ENCODE measurements around the gene NPAS4. TPM values are rescaled to one million over a fixed set of nuclear protein-coding genes. Genes with fewer than 3 reads are reported as not detected.

NPAS4 gene
- not detected in 2 replicates for total RNA-seq

GRCh38 chr11:66420671-66421476 lies at the start of gene NPAS4:
NPAS4 (plus strand) TSS chr11:66421035; CDS start chr11:66421180, 145 bp downstream.

GRCh38 chr11:66371627-66372415 lies 49.0 kb upstream of the NPAS4 start, which contains the start of gene SLC29A2:
SLC29A2 (minus strand) TSS chr11:66371760; CDS start chr11:66371591, 169 bp downstream.

DNA sequence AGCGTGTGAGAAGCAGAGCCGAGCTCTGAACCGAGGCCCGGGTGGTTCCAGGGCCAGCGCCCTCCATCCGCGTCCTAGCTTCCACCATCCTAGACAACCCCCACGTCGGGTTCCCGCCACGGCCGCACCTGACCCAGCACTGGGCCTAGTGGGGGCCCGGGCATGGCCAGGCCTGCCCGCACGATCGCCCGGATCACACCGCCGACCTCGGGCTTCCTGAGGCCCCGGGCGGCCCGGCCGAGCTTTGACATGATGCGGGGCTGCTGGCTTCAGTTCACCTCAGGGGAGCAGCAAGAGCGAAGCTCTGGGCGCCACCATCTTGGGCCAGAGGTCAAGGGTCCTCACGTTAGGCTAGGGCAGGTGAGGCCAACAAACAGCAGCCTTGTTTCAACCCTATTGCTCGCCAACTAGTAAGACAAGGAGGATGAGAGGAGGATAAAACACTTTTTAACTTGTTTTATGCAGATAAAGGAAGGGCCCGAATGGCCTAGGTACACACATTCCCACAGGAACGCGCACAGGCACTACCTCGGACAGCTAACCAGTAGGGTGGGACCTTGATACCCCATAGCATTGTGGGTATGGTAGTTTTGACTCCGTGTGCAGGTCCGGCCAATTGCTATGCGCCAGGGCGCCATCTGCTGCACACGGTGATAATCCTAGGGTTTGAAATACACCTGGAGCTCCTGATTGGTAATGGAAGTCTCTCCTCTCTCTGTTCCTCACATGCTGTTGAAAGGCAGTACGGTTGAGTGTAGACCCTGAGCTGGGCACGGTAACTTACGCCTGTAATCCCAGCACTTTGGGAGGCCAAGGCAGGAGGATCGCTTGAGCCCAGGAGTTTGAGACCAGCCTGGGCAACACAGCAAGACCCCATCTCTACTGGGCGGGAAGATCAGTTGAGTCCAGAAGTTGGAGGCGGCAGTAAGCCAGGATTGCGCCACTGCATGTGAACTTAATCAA lies 17.9 kb downstream of the NPAS4 start, which contains the start of gene MRPL11:
MRPL11 (minus strand) TSS at position 345 of the 963 bp plus-strand sequence; CDS start at position 251, 94 bp downstream.

DNA sequence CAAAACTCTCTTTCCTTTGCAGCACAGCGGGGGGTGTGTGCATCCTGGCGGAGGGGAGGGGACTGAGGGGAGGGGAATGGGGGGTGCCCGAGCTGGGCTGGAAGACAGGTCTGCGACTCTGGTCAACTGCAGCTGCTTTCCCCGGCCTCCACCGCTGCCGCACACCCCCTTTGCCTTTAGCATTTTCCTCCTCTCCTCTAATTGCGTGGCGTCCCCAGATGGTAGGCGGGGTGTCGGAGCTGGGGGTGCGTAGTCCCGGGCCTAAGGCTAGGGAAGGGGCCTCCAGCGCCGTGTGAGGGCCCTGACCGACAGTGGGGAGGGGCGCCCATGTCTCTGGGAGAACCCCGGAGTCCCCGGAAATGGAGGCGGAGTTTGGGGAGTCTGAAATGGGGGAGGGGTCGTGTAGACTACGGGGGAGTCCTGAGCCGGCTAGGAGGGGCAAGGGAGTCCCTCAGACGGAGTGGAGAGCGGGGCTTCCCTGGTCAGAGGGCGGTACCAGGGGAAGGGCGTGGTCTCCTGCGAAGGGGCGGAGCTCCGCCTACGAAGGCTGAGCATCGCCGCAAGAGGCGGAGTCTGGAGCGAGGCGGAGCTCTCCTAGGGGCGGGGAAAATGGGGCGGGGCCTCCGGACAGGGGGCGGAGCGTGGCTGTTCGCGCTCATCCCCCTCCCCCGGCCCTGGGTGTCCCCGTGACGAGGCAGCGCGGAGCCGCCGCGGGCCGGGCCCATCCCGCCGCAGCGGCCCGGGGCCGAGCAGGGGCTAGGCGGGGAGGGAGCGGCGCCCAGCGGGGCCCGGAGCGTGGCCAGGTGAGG lies 45.6 kb downstream of the NPAS4 start, which contains the start of gene PELI3:
PELI3 (plus strand) TSS at position 681 of the 809 bp plus-strand sequence. CDS start 1,224 bp downstream, outside the sequence.

Other genes starting within 250 kb of the NPAS4 start
- 21.7 and 30.5 TPM in 2 replicates for gene KLC2, start 163.3 kb upstream of the NPAS4 start, total RNA-seq
- 167 and 188 TPM in 2 replicates for gene RAB1B, start 152.4 kb upstream of the NPAS4 start, total RNA-seq
- not detected in 2 replicates for gene CNIH2, start 142.9 kb upstream of the NPAS4 start, total RNA-seq
- gene YIF1A, start 131.9 kb upstream of the NPAS4 start, total RNA-seq = 132 and 140 TPM in 2 replicates
- gene TMEM151A, start 129.1 kb upstream of the NPAS4 start, total RNA-seq = 0.14 TPM in 1 of 2 replicates, not detected in the other
- 1.6 and 2.0 TPM in 2 replicates for gene CD248, start 104.0 kb upstream of the NPAS4 start, total RNA-seq
- 58.2 and 67.9 TPM in 2 replicates for gene RIN1, start 84.6 kb upstream of the NPAS4 start, total RNA-seq
- 75.5 and 85.1 TPM in 2 replicates for gene BRMS1, start 75.9 kb upstream of the NPAS4 start, total RNA-seq
- 31.2 and 33.5 TPM in 2 replicates for gene B4GAT1, start 73.4 kb upstream of the NPAS4 start, total RNA-seq
- gene SLC29A2, start 49.3 kb upstream of the NPAS4 start, total RNA-seq = 5.9 and 8.7 TPM in 2 replicates
- 64.4 and 64.7 TPM in 2 replicates for gene MRPL11, start 17.8 kb downstream of the NPAS4 start, total RNA-seq
- 8.1 and 8.3 TPM in 2 replicates for gene PELI3, start 45.9 kb downstream of the NPAS4 start, total RNA-seq
- 81.5 and 97.4 TPM in 2 replicates for gene DPP3, start 59.4 kb downstream of the NPAS4 start, total RNA-seq
- 20.9 and 23.9 TPM in 2 replicates for gene BBS1, start 89.6 kb downstream of the NPAS4 start, total RNA-seq
- 23.7 and 24.4 TPM in 2 replicates for gene ZDHHC24, start 125.0 kb downstream of the NPAS4 start, total RNA-seq
- gene ACTN3, start 125.9 kb downstream of the NPAS4 start, total RNA-seq = 0.14 TPM in 1 of 2 replicates, not detected in the other
- gene CTSF, start 147.6 kb downstream of the NPAS4 start, total RNA-seq = 3.2 and 4.6 TPM in 2 replicates
- 0.14 and 0.23 TPM in 2 replicates for gene CCDC87, start 172.0 kb downstream of the NPAS4 start, total RNA-seq
- 14.5 and 22.4 TPM in 2 replicates for gene CCS, start 172.2 kb downstream of the NPAS4 start, total RNA-seq
- gene RBM14, start 195.6 kb downstream of the NPAS4 start, total RNA-seq = 33.9 and 46.5 TPM in 2 replicates
- 87.2 and 102 TPM in 2 replicates for gene RBM4, start 217.7 kb downstream of the NPAS4 start, total RNA-seq